HEK293T (cell line): ENCODE measurements around the gene KAT5.

ENCODE experiments used
- BHLHE40 ChIP-seq: fragments of 450-650 bp; IDR thresholded peaks from 2 replicates; pipeline ENCODE4 v1.6.1; 2016; ENCODE audit warnings: mild to moderate bottlenecking, moderate library complexity, borderline replicate concordance
- CTBP1 ChIP-seq: fragments of 450-650 bp; IDR thresholded peaks from 2 replicates; pipeline ENCODE4 v1.6.1; 2016; ENCODE audit warnings: borderline replicate concordance
- FOXM1 ChIP-seq: fragments of 450-650 bp; IDR thresholded peaks from 2 replicates; pipeline ENCODE4 v1.6.1; 2017; ENCODE audit warnings: mild to moderate bottlenecking, borderline replicate concordance
- LEF1 ChIP-seq: fragments of 450-650 bp; IDR thresholded peaks from 2 replicates; pipeline ENCODE4 v1.6.1; 2017; ENCODE audit warnings: mild to moderate bottlenecking, borderline replicate concordance
- PKNOX1 ChIP-seq: fragments of 450-650 bp; IDR thresholded peaks from 2 replicates; pipeline ENCODE4 v1.6.1; 2016
- SP1 ChIP-seq: fragments of 450-650 bp; IDR thresholded peaks from 2 replicates; pipeline ENCODE4 v1.6.1; 2017
- TARDBP ChIP-seq: fragments of 450-650 bp; IDR thresholded peaks from 2 replicates; pipeline ENCODE4 v1.6.1; 2016

GRCh38 chr11:65717906-65718305, 5.9 kb downstream of the KAT5 start:
- TF ChIP-seq FOXM1 (no peak), TARDBP (no peak), BHLHE40 (no peak), SP1 (no peak), PKNOX1 (no peak), CTBP1 (no peak), LEF1 (no peak)
